H1 (cell line): ENCODE data around the gene ADRB2. TPM values are rescaled to one million over a fixed set of nuclear protein-coding genes. Genes with fewer than 3 reads are reported as not detected.

ENCODE experiments used
- RFX5 ChIP-seq: IDR thresholded peaks from 2 replicates; pipeline ENCODE4 v1.6.1; 2011; ENCODE audit warnings: low read depth, low read length, improper control_type of control experiment, borderline replicate concordance
- ZNF274 ChIP-seq: IDR thresholded peaks from 2 replicates; pipeline ENCODE4 v1.7.0; 2012; ENCODE audit warnings: low read length, borderline replicate concordance; ENCODE audit errors: extremely low read depth
- polyA plus RNA-seq, 7 experiments: library from polyadenylated mRNA; depleted of rRNA in 3 of 7; stranded (reverse) in 5 of 7; unstranded in 2 of 7; fragments of >200 nt in 5 of 7; fragments of 200-250 nt in 2 of 7; gene quantifications; 1 replicate in 5 of 7; 2 replicates in 1 of 7; 4 replicates in 1 of 7; pipeline versions ENCODE4 v1.2.1 to v1.2.3, GENCODE V29; 2011 to 2013; ENCODE audit warnings: missing spikeins in 2 of 7, mixed read lengths in 2 of 7
- total RNA-seq: library from RNA; stranded (reverse); fragmentation: NEBNext Ultra II Directional; extraction: Animal tissue kit (Norgen Biotek cat#: 25700); gene quantifications from 2 replicates; pipeline ENCODE4 v1.2.1, GENCODE V29; 2021

The ADRB2 gene
- total and polyA plus RNA-seq, 2 of the 8 experiments (the other 6 are each of a cell fraction or from before 2014, with no cell fraction given): 0.65 to 0.77 TPM

GRCh38 chr5:148858106-148858505 is 31.7 kb downstream of the ADRB2 start (continued):
- TF ChIP-seq ZNF274 (no peak), RFX5 (no peak)
- TF ChIP-seq, all 59 proteins: peak for 0
